DMS53 (cell line): ENCODE measurements around the gene SERPINE3.

Experiments
- DNase-seq: peaks from one replicate; lab custom pipeline; 2025; lab: John Stamatoyannopoulos, UW

The SERPINE3 gene

DNA sequence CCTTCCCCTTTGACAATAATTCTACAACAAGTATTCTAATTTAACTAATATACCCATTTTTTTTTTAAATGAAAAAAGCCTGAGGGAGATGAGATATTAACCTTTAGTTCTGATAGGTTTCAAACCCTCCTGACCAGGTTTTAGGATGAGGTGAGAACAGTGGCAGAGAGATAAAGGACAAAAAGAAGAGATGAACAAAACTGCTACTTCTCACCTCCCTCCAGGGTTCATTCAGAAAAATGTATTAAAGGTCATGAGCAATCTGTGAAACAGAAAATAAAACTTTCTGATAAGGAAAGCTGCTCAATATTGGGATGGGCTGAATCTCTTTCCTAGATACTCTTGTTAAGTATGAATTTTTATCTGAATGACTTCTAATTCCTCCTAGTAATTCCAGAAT lies 24.1 kb downstream of the SERPINE3 start:
- no peak for DNase-seq

DNA sequence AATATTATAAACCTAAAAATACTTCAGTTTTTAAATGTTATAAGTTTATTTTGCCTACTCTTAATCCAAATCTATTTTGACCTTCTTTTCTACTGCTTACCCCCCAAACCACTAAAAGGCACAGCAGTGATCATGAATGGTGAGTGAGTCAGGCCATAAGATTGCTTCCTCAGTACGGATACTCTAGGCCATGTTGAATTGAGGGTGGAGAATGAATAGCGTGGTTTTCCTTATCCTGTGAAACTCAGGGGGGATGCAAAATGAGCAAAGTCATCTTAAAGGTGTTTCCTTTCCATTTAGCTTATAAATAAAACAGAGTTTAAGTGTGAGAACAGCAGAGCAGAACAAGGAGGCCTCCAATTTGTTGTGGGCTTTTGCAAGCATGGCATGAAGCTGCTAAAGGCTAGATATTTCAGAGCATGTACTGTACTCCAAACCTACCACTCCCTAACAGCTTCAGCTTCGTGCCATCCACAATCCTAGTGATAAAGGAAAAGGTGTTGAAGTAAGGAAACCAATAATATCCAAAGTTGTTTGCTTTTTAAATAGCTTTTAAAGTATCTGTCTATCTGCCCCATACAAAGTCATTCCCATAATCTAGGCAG lies 25.0 kb downstream of the SERPINE3 start:
- no peak for DNase-seq

DNA sequence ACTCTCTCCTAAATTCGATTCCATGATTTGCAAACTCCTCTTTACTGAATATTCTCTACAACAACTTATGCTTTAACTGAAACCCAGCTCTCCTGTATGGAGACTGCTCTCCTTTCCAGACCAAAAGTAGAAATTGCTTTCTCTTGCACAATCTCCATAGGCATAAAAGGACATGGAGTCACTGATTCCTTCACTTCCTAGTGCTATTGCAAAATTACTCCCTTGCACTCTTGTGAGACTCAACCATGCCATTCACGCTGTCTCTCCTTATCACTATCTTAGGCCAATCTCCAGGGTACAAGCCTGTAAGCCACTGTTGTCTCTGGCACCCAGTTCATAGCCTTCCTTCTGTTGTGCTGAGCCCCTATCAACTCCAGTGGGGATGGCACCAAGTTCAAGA lies 30.6 kb downstream of the SERPINE3 start:
- no peak for DNase-seq

DNA sequence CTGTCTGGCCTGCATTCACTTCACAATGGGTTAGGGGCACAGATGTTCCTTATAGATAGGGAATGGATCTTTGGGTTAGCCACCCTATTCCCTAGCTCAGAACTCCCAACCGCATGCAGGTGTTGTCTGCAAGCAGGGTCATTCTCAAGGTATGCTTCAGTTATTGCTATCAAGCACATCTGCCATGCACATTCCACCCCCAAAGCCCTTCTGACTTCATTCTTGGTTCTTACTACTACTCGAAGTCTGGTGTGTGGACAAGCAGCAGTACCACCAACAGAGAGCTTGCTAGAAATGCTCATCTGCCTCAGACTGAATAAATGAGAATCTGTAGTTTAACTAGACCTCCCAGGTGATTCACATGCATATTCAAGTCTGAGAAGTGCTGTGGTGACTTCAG lies 31.3 kb downstream of the SERPINE3 start:
- DNase-seq = no peak

DNA sequence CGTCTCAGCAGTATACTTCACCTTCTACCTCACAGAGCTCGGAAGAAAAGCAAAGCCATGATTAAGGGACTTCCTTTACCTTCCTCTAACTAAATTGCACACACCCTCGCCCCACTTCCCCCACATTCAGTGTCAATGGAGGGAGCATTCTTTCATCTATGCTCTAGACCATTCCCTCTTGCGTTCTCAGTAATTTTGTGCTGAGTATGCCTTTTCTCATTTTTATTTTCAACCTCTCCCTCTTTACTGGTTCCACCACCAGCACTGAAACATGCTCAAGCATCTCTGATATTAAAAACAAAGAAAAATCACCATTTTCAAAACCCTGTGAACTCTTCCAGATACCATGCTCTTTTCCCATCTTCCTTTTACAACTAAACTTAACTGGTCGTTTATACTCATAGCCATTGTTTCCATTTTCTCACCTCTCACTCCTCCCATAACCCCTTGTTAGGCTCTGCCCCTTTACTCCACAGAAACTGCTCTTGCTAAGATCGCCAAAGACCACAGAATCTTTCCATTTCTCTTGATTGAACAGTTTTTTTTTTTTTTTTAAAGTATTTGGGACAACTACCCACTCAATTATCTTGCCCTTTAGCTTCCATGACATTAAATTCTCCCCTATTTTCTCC lies 32.4 kb downstream of the SERPINE3 start:
- DNase-seq = no peak

DNA sequence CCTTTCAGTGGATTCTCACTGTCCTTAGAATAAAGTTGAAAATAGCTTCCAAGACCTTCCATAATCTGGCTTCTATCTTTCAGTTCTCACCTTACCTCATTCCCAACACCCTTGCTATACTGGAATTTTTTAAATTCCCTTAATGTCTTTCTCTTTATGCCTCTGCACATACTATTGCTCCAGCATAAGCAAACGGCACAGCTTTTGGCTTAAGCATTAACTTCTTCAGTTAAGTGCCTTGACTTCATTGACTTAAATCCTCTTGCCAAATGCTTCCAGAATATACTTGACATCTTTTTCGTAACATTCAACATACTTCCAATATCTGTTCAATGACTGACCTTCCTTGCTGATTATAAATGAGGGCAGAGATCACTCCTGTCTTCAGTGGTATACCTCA lies 34.0 kb downstream of the SERPINE3 start:
- DNase-seq = no peak

DNA sequence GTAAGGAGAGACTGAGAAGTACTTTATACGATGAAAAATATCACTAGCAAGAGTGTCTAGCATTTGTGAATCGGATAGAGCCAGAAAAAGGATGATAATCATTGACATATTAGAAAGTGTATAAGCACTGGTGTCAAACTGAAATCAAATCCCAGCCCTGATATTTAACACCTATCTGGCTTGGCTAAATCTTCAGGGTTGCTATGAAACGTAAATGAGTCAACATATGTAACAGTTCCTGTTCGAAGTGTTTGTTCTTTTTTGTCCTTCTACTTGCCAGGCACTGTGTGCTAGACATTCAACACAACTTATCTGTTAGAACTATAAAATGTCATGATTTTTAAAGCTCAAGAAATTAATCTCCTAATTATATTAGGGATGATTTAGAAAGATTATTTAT lies 40.8 kb downstream of the SERPINE3 start:
- DNase-seq = peak; percentile 93

DNA sequence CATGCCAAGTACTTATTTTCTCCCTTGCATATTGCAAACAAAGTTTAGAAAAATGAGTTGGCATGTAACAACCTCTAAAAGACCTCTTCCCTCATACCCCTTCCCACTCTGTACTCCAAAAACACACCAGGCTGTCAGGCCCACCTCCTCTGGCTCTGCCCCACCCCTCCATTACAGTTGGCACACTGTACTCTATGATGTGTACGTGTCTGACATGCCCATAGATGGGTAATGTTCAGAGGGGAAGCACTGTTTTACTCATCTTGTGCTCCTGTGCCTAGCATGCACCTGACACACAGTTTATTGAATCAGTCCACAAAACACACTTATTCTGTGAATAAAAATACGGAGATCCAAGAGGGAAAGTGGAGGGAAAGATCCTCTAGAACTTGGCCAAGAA lies 45.6 kb downstream of the SERPINE3 start:
- DNase-seq = no peak

DNA sequence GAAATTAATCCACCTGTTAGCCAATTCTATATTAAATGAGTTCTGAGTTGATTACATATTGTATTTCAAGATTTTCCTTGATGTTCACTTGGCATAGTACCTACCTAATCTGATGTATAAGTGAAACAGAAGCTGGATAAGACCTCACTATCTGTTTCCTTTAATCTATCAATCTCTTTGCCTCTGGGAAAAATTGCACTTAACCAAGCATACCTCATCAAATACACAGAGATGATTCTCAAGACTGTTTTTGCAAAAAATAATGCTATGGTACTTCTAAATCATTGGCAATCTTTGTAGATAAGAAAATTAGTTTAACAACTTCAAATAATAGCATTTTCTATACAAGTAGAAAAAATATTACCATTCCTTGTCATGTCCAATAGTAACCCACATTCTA lies 55.2 kb downstream of the SERPINE3 start:
- DNase-seq = no peak

DNA sequence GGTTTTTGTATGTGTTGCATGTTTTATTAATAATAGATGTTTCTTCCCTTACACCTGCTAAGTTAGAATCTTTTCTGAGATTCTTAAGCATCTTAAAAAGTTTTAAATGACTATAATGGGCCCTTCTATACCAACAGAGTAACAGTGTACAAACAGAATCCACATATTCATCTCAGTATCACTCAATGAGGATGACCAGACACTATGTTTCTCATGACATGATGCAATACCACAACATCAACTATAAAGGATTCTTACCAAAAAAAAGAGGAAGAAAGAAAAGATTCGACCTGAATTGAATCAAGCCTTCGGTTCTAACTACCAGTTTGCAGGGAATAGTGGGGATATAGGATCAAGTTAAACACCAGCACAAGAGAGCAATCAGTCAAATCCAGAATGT lies 56.9 kb downstream of the SERPINE3 start:
- DNase-seq = no peak

DNA sequence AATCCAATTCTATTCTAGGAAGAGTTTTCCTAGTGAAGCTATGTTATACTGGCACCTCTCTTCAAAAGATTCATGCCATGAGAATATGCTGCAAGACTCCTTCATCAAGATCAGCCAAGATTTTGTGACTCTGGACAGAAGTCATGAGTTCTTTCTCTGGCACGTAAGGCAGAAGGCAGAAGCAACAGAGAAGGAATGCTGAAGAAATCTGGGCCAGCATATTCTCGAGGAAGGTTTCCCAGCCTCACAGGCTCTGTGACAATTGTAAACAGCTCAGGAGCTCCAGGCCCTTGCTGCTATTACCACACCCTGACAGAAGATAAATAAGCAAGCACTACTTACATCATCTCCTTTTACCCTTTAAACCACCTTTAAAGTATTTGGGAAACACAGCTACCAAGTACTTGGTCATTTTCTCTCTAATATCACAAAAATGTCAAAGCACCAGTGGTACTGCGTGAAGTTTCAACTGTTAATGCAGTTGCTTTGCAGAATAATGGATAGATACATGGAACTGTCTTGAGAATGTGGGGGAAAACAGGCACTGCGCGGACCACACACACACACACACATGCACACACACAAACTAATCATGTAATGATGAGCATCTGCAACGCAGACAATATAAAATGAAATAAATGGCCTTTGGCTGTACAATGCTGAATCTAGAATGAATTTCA lies 57.9 kb downstream of the SERPINE3 start:
- no peak for DNase-seq

DNA sequence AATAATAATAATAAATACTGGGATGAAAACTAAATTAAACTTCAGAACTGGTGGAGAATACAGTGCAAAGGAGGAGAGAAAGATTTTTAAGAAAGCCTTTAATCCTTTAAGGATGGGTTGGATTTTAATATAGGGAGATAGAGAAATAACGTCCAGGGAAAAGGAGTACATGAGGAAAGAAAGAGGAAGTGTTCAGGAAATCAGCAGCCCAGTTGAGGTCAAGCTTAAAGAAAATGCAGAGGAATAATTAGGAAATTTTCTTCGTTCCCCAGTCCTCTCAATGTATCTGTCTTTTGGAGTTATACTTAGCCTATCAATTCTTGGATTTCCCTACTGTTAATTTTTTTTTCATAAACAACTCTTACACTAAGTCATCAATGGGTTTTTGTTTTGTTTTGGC lies 65.7 kb downstream of the SERPINE3 start:
- DNase-seq = no peak

DNA sequence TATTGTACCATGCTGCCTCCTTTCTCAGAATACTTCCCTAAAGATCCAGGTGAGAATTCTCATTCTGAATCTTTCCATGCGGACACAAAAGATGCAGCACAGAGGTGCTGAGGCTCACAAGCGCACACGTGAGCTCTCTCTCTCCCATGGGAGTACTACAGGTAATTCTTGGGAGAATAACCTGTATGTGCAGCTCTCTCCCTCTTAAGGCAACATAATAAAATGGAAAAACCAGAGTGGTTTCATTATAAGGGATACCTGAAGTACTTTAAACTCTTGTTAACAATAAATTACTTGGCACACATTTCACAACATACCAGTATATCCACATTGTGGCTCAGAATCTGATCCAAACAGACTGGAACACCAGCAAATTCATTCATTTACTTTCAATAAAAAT lies 72.9 kb downstream of the SERPINE3 start:
- no peak for DNase-seq
